GM21515 (cell line): ENCODE measurements around the gene KLHL14.
"Not testable (repeated sequence)": the region's sequence is repeated elsewhere in the genome, so short reads cannot be mapped to it uniquely, and the experiment has no call there.

Experiments used
- ATAC-seq: cut with Tn5 transposase; IDR thresholded peaks from one replicate; pipeline ENCODE4 v1.9.1; 2021; ENCODE audit not compliant: unreplicated experiment

KLHL14 gene, protein sequence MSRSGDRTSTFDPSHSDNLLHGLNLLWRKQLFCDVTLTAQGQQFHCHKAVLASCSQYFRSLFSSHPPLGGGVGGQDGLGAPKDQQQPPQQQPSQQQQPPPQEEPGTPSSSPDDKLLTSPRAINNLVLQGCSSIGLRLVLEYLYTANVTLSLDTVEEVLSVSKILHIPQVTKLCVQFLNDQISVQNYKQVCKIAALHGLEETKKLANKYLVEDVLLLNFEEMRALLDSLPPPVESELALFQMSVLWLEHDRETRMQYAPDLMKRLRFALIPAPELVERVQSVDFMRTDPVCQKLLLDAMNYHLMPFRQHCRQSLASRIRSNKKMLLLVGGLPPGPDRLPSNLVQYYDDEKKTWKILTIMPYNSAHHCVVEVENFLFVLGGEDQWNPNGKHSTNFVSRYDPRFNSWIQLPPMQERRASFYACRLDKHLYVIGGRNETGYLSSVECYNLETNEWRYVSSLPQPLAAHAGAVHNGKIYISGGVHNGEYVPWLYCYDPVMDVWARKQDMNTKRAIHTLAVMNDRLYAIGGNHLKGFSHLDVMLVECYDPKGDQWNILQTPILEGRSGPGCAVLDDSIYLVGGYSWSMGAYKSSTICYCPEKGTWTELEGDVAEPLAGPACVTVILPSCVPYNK

DNA sequence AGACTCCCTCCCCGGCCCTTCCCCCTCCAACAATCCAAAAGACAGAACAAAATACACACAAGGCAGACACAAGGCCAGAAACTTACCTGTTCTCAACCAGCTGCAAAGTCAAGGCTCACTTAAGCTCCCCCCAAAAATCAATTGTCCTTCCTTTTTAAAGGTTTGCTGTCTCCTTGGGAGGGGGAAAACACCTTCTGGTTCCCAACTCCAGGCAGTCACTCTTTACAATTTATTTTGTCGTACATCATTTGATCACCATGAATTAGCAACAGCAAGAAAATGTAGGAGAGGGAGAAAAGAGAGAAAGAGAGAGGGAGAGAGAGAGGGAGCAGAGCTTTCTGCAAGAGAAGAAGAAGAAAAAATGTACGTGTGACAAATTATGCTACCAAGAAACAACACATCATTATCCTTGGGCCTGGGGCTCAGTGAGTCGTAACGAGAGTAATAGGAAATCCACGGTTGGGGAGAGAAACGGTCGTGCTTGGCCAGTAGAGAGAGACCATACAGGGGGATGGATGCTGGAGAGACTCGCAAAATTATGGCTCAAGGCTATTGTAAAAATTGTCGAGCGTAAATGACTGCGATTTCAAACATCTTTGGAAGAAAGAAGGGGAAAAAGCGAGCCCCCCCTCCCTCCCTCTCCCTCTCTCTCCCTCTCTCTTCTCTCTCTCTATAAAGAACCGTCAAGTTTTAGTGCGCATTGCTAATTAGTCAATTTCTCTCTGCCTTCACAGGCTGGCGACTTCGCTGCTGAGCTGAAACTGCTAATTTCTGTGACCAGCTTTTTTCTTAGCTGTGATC lies at the start of gene KLHL14:
Gene KLHL14 (minus strand): TSS at position 443 of the 801 bp plus-strand sequence. CDS start 2,432 bp downstream, outside the sequence.
- no peak for ATAC-seq

DNA sequence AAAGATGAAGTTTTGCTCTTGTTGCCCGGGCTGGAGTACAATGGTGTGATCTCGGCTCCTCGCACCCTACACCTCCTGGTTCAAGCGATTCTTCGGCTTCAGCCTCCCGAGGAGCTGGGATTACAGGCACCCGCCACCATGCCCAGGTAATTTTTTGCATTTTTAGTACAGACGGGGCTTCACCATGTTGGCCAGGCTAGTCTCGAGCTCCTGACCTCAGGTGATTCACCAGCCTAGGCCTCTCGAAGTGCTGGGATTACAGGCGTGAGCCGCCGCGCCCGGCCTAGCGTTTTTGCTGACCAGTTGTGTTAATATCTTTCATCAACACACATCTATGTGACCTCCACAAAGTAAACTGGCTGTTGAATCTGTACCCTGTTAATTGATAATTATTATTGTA lies 49.4 kb upstream of the KLHL14 start:
- ATAC-seq: no peak

- ATAC-seq: no peak
Observed at GRCh38 chr18:32815881-32816280, 43.1 kb upstream of the KLHL14 start.

- ATAC-seq: no peak
Observed at GRCh38 chr18:32812342-32812741, 39.5 kb upstream of the KLHL14 start.

- no peak for ATAC-seq
Observed at GRCh38 chr18:32810314-32810713, 37.5 kb upstream of the KLHL14 start.

GRCh38 chr18:32805354-32805753 lies 32.5 kb upstream of the KLHL14 start:
- no peak for ATAC-seq

DNA sequence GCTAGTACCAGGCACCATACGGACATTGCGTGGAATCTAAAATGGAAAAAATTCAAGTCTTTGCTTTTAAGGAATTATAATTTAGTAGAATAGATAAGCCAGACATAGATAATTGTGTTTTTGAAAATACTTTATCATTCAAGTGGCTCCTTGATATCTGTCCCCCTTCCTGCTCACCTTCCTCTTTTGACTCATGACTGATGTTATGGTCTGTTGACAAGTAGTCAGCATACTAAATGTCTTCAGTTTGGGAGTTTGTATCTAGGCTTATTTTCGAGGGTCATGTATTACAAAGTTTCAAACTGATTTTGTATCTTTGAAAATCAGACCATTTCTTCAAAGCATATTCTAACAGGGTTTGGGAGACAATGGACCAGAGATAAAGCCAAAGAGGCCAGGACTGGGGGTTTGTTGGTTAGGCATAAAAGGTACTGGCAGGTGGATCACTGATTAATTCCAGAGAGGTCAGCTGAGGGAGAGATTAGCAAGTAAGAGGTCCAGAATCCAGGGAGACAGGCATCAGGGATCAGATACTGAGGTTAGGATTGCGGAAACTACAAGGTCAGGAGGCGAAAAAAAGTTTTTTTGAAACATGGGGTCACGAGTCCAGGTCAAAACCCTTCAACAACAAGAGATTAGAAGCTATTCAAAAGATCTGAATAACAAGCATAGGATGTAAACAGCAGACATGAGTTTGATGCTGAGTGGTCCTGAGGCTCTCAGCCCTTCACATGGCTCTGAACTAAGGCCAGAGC lies 31.5 kb upstream of the KLHL14 start:
- no peak for ATAC-seq

GRCh38 chr18:32803568-32803967 lies 30.7 kb upstream of the KLHL14 start:
- peak; percentile 90 for ATAC-seq

DNA sequence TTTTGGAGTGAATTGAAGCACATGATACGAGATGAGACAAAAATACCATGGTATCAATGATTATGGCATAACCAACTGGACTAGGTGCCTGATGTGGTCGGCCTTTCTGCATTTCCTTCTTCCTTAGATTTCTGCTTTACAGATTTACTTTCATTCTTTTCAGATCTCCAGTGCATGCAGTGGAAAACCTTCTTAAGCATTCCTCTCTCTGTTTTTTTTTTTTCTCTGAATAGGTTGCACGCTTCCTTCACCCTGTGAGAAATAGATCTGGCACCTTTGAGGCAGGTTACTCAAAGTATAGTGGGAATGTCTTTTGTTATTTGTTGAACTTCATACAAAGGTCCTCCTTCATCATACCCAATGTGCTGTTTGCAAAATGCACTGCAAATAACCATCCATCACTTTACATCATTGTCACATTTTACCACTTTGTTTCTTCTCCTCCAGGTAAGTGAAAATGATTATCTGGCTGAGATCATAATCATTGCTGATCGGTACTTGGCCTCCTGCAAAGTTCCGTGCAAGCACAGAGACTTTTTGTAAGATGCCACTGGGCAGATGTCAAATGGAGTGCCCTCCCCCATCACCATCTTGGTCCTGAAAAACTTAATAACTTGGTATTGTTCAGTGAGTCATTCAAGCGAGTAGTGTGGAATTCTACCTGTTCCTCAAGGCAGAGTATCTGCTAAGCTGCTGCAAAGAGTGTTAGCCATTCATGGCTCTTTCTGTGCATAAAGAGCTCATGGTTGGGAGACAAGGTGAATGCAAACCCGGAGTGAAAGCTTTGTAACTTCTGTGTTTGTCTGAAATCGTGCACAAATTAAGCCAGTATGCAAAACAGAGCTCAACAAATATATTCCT lies 30.0 kb upstream of the KLHL14 start:
- peak; percentile 63 for ATAC-seq

GRCh38 chr18:32801228-32801627 lies 28.4 kb upstream of the KLHL14 start:
- no peak for ATAC-seq

DNA sequence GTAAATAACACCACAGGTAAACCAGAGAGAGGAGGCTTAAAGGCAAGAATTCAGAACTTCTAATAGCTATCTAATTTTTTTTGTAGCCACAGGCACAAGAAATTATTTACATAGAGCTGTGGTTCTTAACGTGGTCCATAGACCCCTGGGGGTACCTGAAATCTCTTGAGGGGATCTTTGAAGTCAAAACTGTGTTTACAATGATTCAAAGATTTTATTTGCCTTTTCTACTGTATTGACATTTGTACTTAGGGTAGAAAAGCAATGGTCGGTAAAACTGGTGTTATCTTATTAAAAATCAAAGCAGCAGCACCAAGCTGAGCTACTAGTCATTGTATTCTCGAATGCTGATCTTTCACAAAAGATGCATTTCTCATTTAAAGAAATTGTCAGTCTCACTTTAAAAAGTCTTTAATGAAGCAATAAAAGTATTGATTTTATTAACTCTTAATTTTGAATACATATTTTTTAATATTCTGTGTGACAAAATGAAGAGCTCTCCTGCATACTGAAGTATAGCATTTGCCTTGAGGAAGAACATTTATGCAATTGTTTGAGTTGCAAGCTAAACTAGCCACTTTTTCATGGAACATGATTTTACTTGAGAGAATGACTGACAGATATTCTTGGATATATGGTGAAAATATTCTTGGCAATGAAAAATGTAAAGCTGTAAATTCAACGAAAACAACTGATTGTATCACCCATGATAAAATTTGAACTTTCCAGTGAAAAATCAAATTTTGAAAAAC lies 25.6 kb upstream of the KLHL14 start:
- ATAC-seq: no peak

- not testable (repeated sequence) for ATAC-seq
Observed at GRCh38 chr18:32794667-32795066, 21.8 kb upstream of the KLHL14 start.

GRCh38 chr18:32779010-32779409 lies 6.2 kb upstream of the KLHL14 start:
- ATAC-seq: no peak

GRCh38 chr18:32777049-32777448 lies 4.2 kb upstream of the KLHL14 start:
- ATAC-seq: no peak

- no peak for ATAC-seq
Observed at GRCh38 chr18:32776561-32776960, 3.7 kb upstream of the KLHL14 start.

DNA sequence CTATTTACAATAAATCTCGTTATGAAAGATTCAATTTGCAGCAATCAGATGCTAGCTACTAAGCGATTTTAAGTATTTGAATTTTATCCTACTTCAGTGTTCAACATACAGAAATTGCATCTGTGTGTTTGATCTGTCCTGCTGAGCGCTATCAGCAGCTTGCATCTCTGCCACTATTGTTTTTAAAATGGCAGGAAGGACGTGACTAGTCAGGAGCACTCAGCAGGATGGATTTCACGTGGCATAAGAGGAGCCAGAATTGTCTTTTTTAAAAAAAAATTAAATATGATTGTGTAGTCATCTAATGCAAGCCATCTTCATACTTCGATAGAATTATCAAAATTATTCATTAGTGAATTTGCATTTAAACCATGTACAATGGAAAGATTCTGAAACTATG lies 2.8 kb upstream of the KLHL14 start:
- ATAC-seq: no peak

DNA sequence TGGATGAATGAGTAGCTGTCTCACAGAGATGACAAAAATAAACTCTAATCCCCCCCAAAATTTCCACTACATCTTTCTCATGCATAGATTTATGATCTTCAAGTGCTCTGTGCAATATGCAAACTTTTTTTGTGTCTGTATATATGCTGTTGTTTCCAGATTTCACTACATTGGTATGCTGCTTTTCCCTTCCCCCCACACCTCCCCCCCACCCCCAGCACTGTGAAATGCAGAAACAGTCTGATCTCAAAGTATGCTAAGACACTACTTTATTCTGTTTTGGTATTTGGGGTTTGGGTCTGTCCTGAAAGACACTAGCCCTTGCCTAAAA lies 524 bp upstream of the KLHL14 start:
- ATAC-seq: no peak

DNA sequence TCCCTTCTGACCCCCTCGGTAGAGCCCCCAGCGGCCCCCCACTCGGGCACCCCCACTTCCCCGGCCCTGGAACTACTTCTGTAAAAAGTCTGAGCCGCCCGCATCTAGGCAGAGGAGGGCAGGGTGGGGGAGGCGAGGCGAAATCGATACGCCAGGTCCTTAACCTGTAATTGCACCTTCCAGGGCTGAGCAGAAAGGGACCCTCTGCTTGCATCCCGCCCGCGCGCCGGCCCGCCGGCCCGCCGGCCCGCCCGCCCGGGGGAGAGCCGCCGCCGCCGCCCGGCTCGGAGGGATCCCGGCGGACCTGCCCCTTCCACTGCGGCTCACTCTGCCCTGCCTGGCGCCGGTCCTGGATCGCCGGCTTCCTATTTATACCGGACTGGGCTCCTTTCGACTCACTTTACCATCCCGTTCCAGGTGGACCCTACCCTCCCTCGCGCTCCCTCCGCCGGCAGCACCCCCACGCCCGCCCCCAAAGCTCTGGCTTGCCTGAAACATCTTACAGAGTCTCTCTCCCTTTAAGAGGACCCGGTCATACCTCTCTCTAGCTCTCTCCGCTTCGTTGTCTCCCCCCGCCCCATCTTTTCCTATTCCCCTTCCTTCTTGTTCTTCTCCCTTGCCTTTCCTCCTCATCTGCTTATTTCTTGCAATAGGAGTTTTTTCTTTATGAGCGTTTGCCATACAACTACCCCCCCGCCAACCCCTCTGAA lies 797 bp downstream of the KLHL14 start:
- no peak for ATAC-seq
